HEK293 (cell line): ENCODE measurements around the gene HNRNPH2.
A peak's percentile ranks its signal among the peaks of the same experiment; 100 is the strongest.

Experiments
- IKZF3 ChIP-seq: fragments of 450-650 bp; IDR thresholded peaks from 2 replicates; pipeline ENCODE4 v1.5.0; 2018; ENCODE audit warnings: missing biosample characterization, mild to moderate bottlenecking, missing genetic modification characterization, moderate library complexity
- KLF16 ChIP-seq: fragments of 450-650 bp; formaldehyde crosslinking; IDR thresholded peaks from 2 replicates; pipeline ENCODE4 v1.5.1; 2017; ENCODE audit warnings: missing biosample characterization, missing genetic modification characterization
- KLF17 ChIP-seq: fragments of 450-650 bp; formaldehyde crosslinking; IDR thresholded peaks from 2 replicates; pipeline ENCODE4 v1.5.1; 2016; ENCODE audit warnings: missing biosample characterization, missing genetic modification characterization
- MEIS1 ChIP-seq: sonication (generic); formaldehyde crosslinking; IDR thresholded peaks from 2 replicates; pipeline ENCODE4 v1.8.1; 2022; ENCODE audit warnings: missing genetic modification reagents, mild to moderate bottlenecking, borderline replicate concordance
- PRDM6 ChIP-seq: fragments of 450-650 bp; formaldehyde crosslinking; IDR thresholded peaks from 2 replicates; pipeline ENCODE4 v1.5.1; 2017; ENCODE audit warnings: missing biosample characterization, missing genetic modification characterization
- REPIN1 ChIP-seq: fragments of 450-650 bp; formaldehyde crosslinking; IDR thresholded peaks from 2 replicates; pipeline ENCODE4 v1.5.1; 2017; ENCODE audit warnings: missing biosample characterization, missing genetic modification characterization, low read depth
- SCRT1 ChIP-seq: fragments of 450-650 bp; formaldehyde crosslinking; IDR thresholded peaks from 2 replicates; pipeline ENCODE4 v1.5.1; 2016; ENCODE audit warnings: missing biosample characterization, missing genetic modification characterization, borderline replicate concordance
- TSHZ1 ChIP-seq: fragments of 450-650 bp; formaldehyde crosslinking; IDR thresholded peaks from 2 replicates; pipeline ENCODE4 v1.5.1; 2016; ENCODE audit warnings: missing biosample characterization, missing genetic modification characterization, borderline replicate concordance
- WT1 ChIP-seq: fragments of 450-650 bp; formaldehyde crosslinking; IDR thresholded peaks from 2 replicates; pipeline ENCODE4 v1.5.1; 2016; ENCODE audit warnings: missing biosample characterization, missing genetic modification characterization
- ZFHX2 ChIP-seq: fragments of 450-650 bp; formaldehyde crosslinking; conservative IDR thresholded peaks from 2 replicates; pipeline ENCODE4 v1.5.1; 2016; ENCODE audit warnings: missing biosample characterization, missing genetic modification characterization
- ZNF112 ChIP-seq: fragments of 450-650 bp; formaldehyde crosslinking; IDR thresholded peaks from 2 replicates; pipeline ENCODE4 v1.5.0; 2017; ENCODE audit warnings: missing biosample characterization, missing genetic modification characterization
- ZNF114 ChIP-seq: fragments of 450-650 bp; formaldehyde crosslinking; IDR thresholded peaks from 2 replicates; pipeline ENCODE4 v1.5.0; 2017; ENCODE audit warnings: missing biosample characterization, missing genetic modification characterization
- ZNF133 ChIP-seq: fragments of 450-650 bp; formaldehyde crosslinking; IDR thresholded peaks from 2 replicates; pipeline ENCODE4 v1.5.1; 2016; ENCODE audit warnings: missing biosample characterization, missing genetic modification characterization
- ZNF169 ChIP-seq: fragments of 450-650 bp; formaldehyde crosslinking; IDR thresholded peaks from 2 replicates; pipeline ENCODE4 v1.5.1; 2016; ENCODE audit warnings: missing biosample characterization, missing genetic modification characterization
- ZNF202 ChIP-seq: fragments of 450-650 bp; formaldehyde crosslinking; IDR thresholded peaks from 2 replicates; pipeline ENCODE4 v1.5.1; 2016; ENCODE audit warnings: missing biosample characterization, missing genetic modification characterization, borderline replicate concordance
- ZNF211 ChIP-seq: fragments of 450-650 bp; formaldehyde crosslinking; IDR thresholded peaks from 2 replicates; pipeline ENCODE4 v1.5.1; 2016; ENCODE audit warnings: low read depth, missing biosample characterization, missing genetic modification characterization
- ZNF221 ChIP-seq: fragments of 450-650 bp; formaldehyde crosslinking; IDR thresholded peaks from 2 replicates; pipeline ENCODE4 v1.5.1; 2017; ENCODE audit warnings: missing biosample characterization, missing genetic modification characterization, borderline replicate concordance
- ZNF274 ChIP-seq, 2 experiments: fragments of 200-500 bp in 1 of 2; fragments of 450-650 bp in 1 of 2; sonication (Bioruptor generic) in 1 of 2; formaldehyde crosslinking in 1 of 2; IDR thresholded peaks; 2 replicates each; pipeline versions ENCODE4 v1.5.1 to v1.6.1; 2014 to 2016; ENCODE audit warnings: borderline replicate concordance in 1 of 2, inconsistent platforms in 1 of 2, low read length in 1 of 2, missing biosample characterization in 1 of 2, missing genetic modification characterization in 1 of 2
- ZNF324 ChIP-seq: fragments of 450-650 bp; formaldehyde crosslinking; IDR thresholded peaks from 2 replicates; pipeline ENCODE4 v1.5.1; 2016; ENCODE audit warnings: missing biosample characterization, missing genetic modification characterization
- ZNF335 ChIP-seq: fragments of 450-650 bp; formaldehyde crosslinking; conservative IDR thresholded peaks from 2 replicates; pipeline ENCODE4 v1.5.1; 2016; ENCODE audit warnings: missing biosample characterization, missing genetic modification characterization
- ZNF37A ChIP-seq: fragments of 450-650 bp; IDR thresholded peaks from 2 replicates; pipeline ENCODE4 v1.5.1; 2018; ENCODE audit warnings: missing biosample characterization, missing genetic modification characterization
- ZNF416 ChIP-seq: fragments of 450-650 bp; formaldehyde crosslinking; IDR thresholded peaks from 2 replicates; pipeline ENCODE4 v1.5.1; 2016; ENCODE audit warnings: missing biosample characterization, missing genetic modification characterization
- ZNF518A ChIP-seq: fragments of 450-650 bp; formaldehyde crosslinking; conservative IDR thresholded peaks from 2 replicates; pipeline ENCODE4 v1.5.1; 2016; ENCODE audit warnings: low read depth, missing biosample characterization, missing genetic modification characterization
- ZNF548 ChIP-seq: fragments of 450-650 bp; formaldehyde crosslinking; IDR thresholded peaks from 2 replicates; pipeline ENCODE4 v1.5.1; 2016; ENCODE audit warnings: missing biosample characterization, missing genetic modification characterization
- ZNF707 ChIP-seq: fragments of 450-650 bp; formaldehyde crosslinking; IDR thresholded peaks from 2 replicates; pipeline ENCODE4 v1.5.1; 2016; ENCODE audit warnings: missing biosample characterization, missing genetic modification characterization
- ZNF76 ChIP-seq: fragments of 450-650 bp; formaldehyde crosslinking; IDR thresholded peaks from 2 replicates; pipeline ENCODE4; 2016; ENCODE audit warnings: low read depth, missing biosample characterization, missing genetic modification characterization, borderline replicate concordance

HNRNPH2 gene

GRCh38 chrX:101397779-101398178 is 10.2 kb upstream of the HNRNPH2 start (continued):
- TF ChIP-seq TSHZ1 (tag by site-specific recombination) (no peak), ZNF114 (tag by site-specific recombination) (no peak), ZNF133 (tag by site-specific recombination) (no peak), KLF16 (tag by site-specific recombination) (no peak), PRDM6 (tag by site-specific recombination) (peak; percentile 73), ZNF518A (no peak), SCRT1 (no peak), ZNF221 (tag by site-specific recombination) (no peak), ZNF548 (tag by site-specific recombination) (no peak), ZNF707 (tag by site-specific recombination) (no peak), ZNF37A (tag by site-specific recombination) (no peak), ZFHX2 (tag by site-specific recombination) (no peak), ZNF76 (tag by site-specific recombination) (no peak), MEIS1 (no peak), ZNF112 (tag by site-specific recombination) (no peak), ZNF274 (IDR thresholded peaks at IDR 0.05; ENCODE audit: low read length) (no peak), ZNF274 (tag by site-specific recombination; IDR thresholded peaks at IDR 0.05; ENCODE audit: borderline replicate concordance) (no peak), ZNF416 (tag by site-specific recombination) (no peak), IKZF3 (tag by site-specific recombination) (0 out of 2 replicates have a peak, but pooled peaks have one; percentile 13), ZNF335 (tag by site-specific recombination) (peak; percentile 44; the same call in 1 of the 2 replicates), ZNF202 (tag by site-specific recombination) (no peak), ZNF211 (tag by site-specific recombination) (no peak), REPIN1 (tag by site-specific recombination) (no peak), WT1 (tag by site-specific recombination) (no peak), ZNF324 (no peak), ZNF169 (tag by site-specific recombination) (no peak), KLF17 (tag by site-specific recombination) (0 out of 2 replicates have a peak, but pooled peaks have one; percentile 36)
